ENCODE data around the gene PLA2G2D. TPM values are rescaled to one million over a fixed set of nuclear protein-coding genes. Genes with fewer than 3 reads are reported as not detected.

PLA2G2D gene
- total and polyA plus RNA-seq, 2 experiments from 2014 or later = not detected

- Histone ChIP-seq H3K27me3 (no peaks in the 10 kb centered on the region), H3K4me3 (no peak overlapping the region), H3K9me2 (replicated peaks; ENCODE audit: insufficient read depth) (no peaks in the 10 kb centered on the region), H3K36me3 (replicated peaks; ENCODE audit: insufficient read depth, low read depth) (no peaks in the 10 kb centered on the region), H3K4me2 (no peak overlapping the region), H3K27ac (no peak overlapping the region), H3K4me1 (ENCODE audit: insufficient read depth) (no peaks in the 10 kb centered on the region), H3K9me3 (ENCODE audit: low read depth) (peaks cover 6% of the 10 kb centered on the region), H2AFZ (no peak overlapping the region), H3K79me2 (no peaks in the 10 kb centered on the region), H4K20me1 (ENCODE audit: insufficient read depth, poor library complexity, severe bottlenecking) (no peaks in the 10 kb centered on the region)
- no peak for DNase-seq (ENCODE audit: low spot score)
- 83% methylated on average over 1 of the region's 1 CpG for WGBS (ENCODE audit: low lambda C conversion rate, missing lambda C conversion rate)
- TF ChIP-seq EZH2 (IDR thresholded peaks at IDR 0.05; ENCODE audit: borderline replicate concordance) = no peak
- no peak for TF ChIP-seq EZH2phosphoT487 (IDR thresholded peaks at IDR 0.05; ENCODE audit: low read depth, severe bottlenecking, unreplicated experiment)
- no peak for TF ChIP-seq CTCF (IDR thresholded peaks at IDR 0.05; ENCODE audit: poor library complexity)
Observed at GRCh38 chr1:20160034-20160433, 40.7 kb upstream of the PLA2G2D start.

- no peak overlapping the region for H3K4me2 ChIP-seq
- no peak overlapping the region for H3K4me3 ChIP-seq
- no peaks in the 10 kb centered on the region for H3K27me3 ChIP-seq
- H4K20me1 ChIP-seq (ENCODE audit: insufficient read depth, poor library complexity, severe bottlenecking) = no peaks in the 10 kb centered on the region
- no peaks in the 10 kb centered on the region for H3K9me2 ChIP-seq (replicated peaks; ENCODE audit: insufficient read depth)
- H3K79me2 ChIP-seq = no peaks in the 10 kb centered on the region
- 89% methylated on average over 7 of the region's 7 CpGs for WGBS (ENCODE audit: low lambda C conversion rate, missing lambda C conversion rate)
- no peaks in the 10 kb centered on the region for H3K4me1 ChIP-seq (ENCODE audit: insufficient read depth)
- H3K9me3 ChIP-seq (ENCODE audit: low read depth) = peaks cover 6% of the 10 kb centered on the region
- no peaks in the 10 kb centered on the region for H3K36me3 ChIP-seq (replicated peaks; ENCODE audit: insufficient read depth, low read depth)
- no peak for TF ChIP-seq EZH2 (IDR thresholded peaks at IDR 0.05; ENCODE audit: borderline replicate concordance)
- no peak for TF ChIP-seq EZH2phosphoT487 (IDR thresholded peaks at IDR 0.05; ENCODE audit: low read depth, severe bottlenecking, unreplicated experiment)
- no peak for TF ChIP-seq CTCF (IDR thresholded peaks at IDR 0.05; ENCODE audit: poor library complexity)
- no peak overlapping the region for H3K27ac ChIP-seq
- H2AFZ ChIP-seq = no peak overlapping the region
- no peak for DNase-seq (ENCODE audit: low spot score)
Observed at GRCh38 chr1:20158358-20159070, 39.2 kb upstream of the PLA2G2D start.

GRCh38 chr1:20154301-20154831 is 35.0 kb upstream of the PLA2G2D start:
- H3K9me3 ChIP-seq (ENCODE audit: low read depth) = no peaks in the 10 kb centered on the region
- WGBS (ENCODE audit: low lambda C conversion rate, missing lambda C conversion rate) = 90% methylated on average over 17 of the region's 18 CpGs
- no peak for DNase-seq (ENCODE audit: low spot score)
- TF ChIP-seq CTCF (IDR thresholded peaks at IDR 0.05; ENCODE audit: poor library complexity) (no peak), EZH2 (IDR thresholded peaks at IDR 0.05; ENCODE audit: borderline replicate concordance) (no peak), EZH2phosphoT487 (IDR thresholded peaks at IDR 0.05; ENCODE audit: low read depth, severe bottlenecking, unreplicated experiment) (no peak)
- H2AFZ ChIP-seq = no peak overlapping the region
- no peaks in the 10 kb centered on the region for H4K20me1 ChIP-seq (ENCODE audit: insufficient read depth, poor library complexity, severe bottlenecking)
- no peaks in the 10 kb centered on the region for H3K79me2 ChIP-seq
- no peak overlapping the region for H3K4me3 ChIP-seq
- H3K9me2 ChIP-seq (replicated peaks; ENCODE audit: insufficient read depth) = no peaks in the 10 kb centered on the region
- H3K36me3 ChIP-seq (replicated peaks; ENCODE audit: insufficient read depth, low read depth) = no peaks in the 10 kb centered on the region
- H3K4me2 ChIP-seq = no peak overlapping the region
- no peaks in the 10 kb centered on the region for H3K27me3 ChIP-seq
- no peaks in the 10 kb centered on the region for H3K4me1 ChIP-seq (ENCODE audit: insufficient read depth)
- no peak overlapping the region for H3K27ac ChIP-seq
